HepG2 (cell line): ENCODE results near the gene NRL. TPM values are rescaled to one million over a fixed set of nuclear protein-coding genes. Genes with fewer than 3 reads are reported as not detected.

Experiments
- FOXA3 ChIP-seq: IDR thresholded peaks from 2 replicates; pipeline ENCODE4 v1.6.1; 2016; ENCODE audit warnings: missing genetic modification reagents, missing compliant biosample characterization
- HNRNPH1 ChIP-seq: fragments of 200-400 bp; formaldehyde crosslinking; optimal IDR thresholded peaks from 2 replicates; pipeline ENCODE3; 2017; ENCODE audit warnings: mild to moderate bottlenecking, low read depth, low read length
- NCOA1 ChIP-seq: sonication (generic); formaldehyde crosslinking; IDR thresholded peaks from 2 replicates; pipeline ENCODE4 v1.9.0; 2021; ENCODE audit warnings: missing genetic modification reagents
- NFYC ChIP-seq: IDR thresholded peaks from 2 replicates; pipeline ENCODE4 v1.6.1; 2016; ENCODE audit warnings: missing genetic modification reagents, missing compliant biosample characterization
- NR3C1 ChIP-seq: sonication (generic); formaldehyde crosslinking; IDR thresholded peaks from 2 replicates; pipeline ENCODE4 v1.4.0; 2020; ENCODE audit warnings: missing genetic modification reagents
- PHF8 ChIP-seq: sonication (generic); formaldehyde crosslinking; IDR thresholded peaks from 2 replicates; pipeline ENCODE4 v1.5.0; 2020; ENCODE audit warnings: missing genetic modification reagents
- RCOR2 ChIP-seq: IDR thresholded peaks from 2 replicates; pipeline ENCODE4 v1.6.1; 2016; ENCODE audit warnings: missing biosample characterization, missing genetic modification reagents
- SP2 ChIP-seq: sonication (generic); formaldehyde crosslinking; IDR thresholded peaks from 2 replicates; pipeline ENCODE4 v1.5.1; 2020; ENCODE audit warnings: mild to moderate bottlenecking, missing genetic modification reagents
- STAT6 ChIP-seq: sonication (generic); formaldehyde crosslinking; IDR thresholded peaks from 2 replicates; pipeline ENCODE4 v1.4.0; 2020; ENCODE audit warnings: missing genetic modification reagents, mild to moderate bottlenecking, borderline replicate concordance
- TFDP2 ChIP-seq: sonication (generic); formaldehyde crosslinking; IDR thresholded peaks from 2 replicates; pipeline ENCODE4 v1.4.0; 2020; ENCODE audit warnings: missing genetic modification reagents
- ZBED4 ChIP-seq: sonication (generic); formaldehyde crosslinking; IDR thresholded peaks from 2 replicates; pipeline ENCODE4 v1.4.0; 2020; ENCODE audit warnings: missing genetic modification reagents, borderline replicate concordance
- ZBTB1 ChIP-seq: sonication (generic); formaldehyde crosslinking; IDR thresholded peaks from 2 replicates; pipeline ENCODE4 v1.4.0; 2020; ENCODE audit warnings: missing genetic modification reagents, borderline replicate concordance
- ZFP36L1 ChIP-seq: sonication (generic); formaldehyde crosslinking; IDR thresholded peaks from 2 replicates; pipeline ENCODE4 v1.8.0; 2022; ENCODE audit warnings: mild to moderate bottlenecking, missing genetic modification reagents, moderate library complexity
- ZNF530 ChIP-seq: sonication (generic); formaldehyde crosslinking; IDR thresholded peaks from 2 replicates; pipeline ENCODE4 v1.5.0; 2020; ENCODE audit warnings: low read depth, mild to moderate bottlenecking, missing genetic modification reagents
- ZNF644 ChIP-seq: IDR thresholded peaks from 2 replicates; pipeline ENCODE4 v1.6.1; 2016; ENCODE audit warnings: low read depth
- ZNF704 ChIP-seq: sonication (generic); formaldehyde crosslinking; IDR thresholded peaks from 2 replicates; pipeline ENCODE4 v1.8.1; 2023; ENCODE audit warnings: mild to moderate bottlenecking, inconsistent platforms, moderate library complexity, missing genetic modification reagents, borderline replicate concordance
- ZNF776 ChIP-seq: sonication (generic); formaldehyde crosslinking; IDR thresholded peaks from 2 replicates; pipeline ENCODE4 v1.4.0; 2020; ENCODE audit warnings: mild to moderate bottlenecking, missing genetic modification reagents
- polyA plus RNA-seq, 8 experiments: library from polyadenylated mRNA; depleted of rRNA in 3 of 8; stranded (reverse) in 7 of 8; unstranded in 1 of 8; fragments of >200 nt; fragmentation: Illumina TruSeq in 4 of 8; extraction: Trizol in 4 of 8; gene quantifications; 2 replicates each; pipeline versions ENCODE4 v1.2.1 to v1.2.3, GENCODE V29; 2011 to 2016; ENCODE audit warnings: low read depth in 4 of 8, missing spikeins in 1 of 8, mixed read lengths in 1 of 8; ENCODE audit not compliant: insufficient read depth in 1 of 8
- total RNA-seq, 5 experiments: library from RNA; depleted of rRNA; stranded (reverse); fragments of >200 nt; fragmentation: Illumina TruSeq; extraction: Trizol; gene quantifications; 2 replicates each; pipeline ENCODE4 v1.2.3, GENCODE V29; 2016; ENCODE audit warnings: low read depth in 1 of 5
- TF ChIP-seq, protein P1 (sequence below): sonication (generic); formaldehyde crosslinking; IDR thresholded peaks from 2 replicates; pipeline ENCODE4 v1.5.0; 2020; ENCODE audit warnings: missing genetic modification reagents, mild to moderate bottlenecking, borderline replicate concordance

Gene NRL
- total and polyA plus RNA-seq, 2 of the 13 experiments (the other 11 are each of a cell fraction or from before 2014, with no cell fraction given), result 2.5 to 4.7 TPM

DNA sequence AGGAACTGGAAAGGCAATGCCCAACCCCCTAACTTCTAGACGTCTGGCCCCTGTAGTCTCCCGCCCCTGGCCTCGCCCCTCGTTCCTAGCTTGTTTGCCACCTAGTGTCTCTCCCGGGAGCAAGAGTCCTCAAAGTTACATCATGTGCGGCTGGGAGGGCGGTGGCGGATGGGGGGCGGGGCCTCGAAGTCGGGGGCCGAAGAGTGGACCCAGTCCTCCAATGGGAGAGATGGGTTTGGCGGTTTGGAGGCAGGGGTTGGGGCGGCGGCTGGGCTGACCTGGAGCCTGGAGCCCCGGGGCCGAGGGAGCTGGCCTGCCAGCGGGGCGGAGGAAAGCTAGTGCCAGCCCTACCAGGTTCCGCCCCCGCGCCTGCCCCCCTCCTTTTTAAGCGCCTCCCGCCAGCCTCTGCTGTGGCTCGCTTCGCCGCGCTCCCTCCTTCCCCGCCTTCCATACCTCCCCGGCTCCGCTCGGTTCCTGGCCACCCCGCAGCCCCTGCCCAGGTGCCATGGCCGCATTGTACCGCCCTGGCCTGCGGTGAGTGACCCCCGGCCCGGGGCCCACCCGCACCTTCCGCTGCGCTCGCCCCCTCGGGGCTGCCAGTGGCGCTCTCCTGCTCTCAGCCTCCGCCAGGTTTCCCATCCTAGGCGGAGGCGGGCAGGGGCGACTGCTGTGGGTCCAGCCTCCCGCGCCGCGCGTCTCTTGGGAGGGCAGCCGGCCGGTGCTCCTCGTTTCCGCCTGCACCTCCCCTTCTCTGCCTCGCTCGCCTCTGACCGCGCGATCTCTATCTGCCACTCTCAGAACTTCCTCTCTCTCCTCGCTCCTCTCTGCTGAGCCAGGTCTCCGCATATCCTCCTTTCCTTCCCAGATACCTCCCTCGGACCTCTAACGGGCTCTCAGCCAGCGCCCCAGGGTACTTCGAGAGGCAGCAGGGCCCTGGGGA is 20.6 kb downstream of the NRL start, which contains the start of gene PCK2 (continued):
- TF ChIP-seq ZNF776 (CRISPR knock-in tag) (peak; percentile 98), NCOA1 (CRISPR knock-in tag) (no peak), ZNF644 (CRISPR knock-in tag) (peak; percentile 83), NR3C1 (CRISPR knock-in tag) (peak; percentile 92), ZNF704 (peak; percentile 93), ZBED4 (CRISPR knock-in tag) (peak; percentile 86), PHF8 (CRISPR knock-in tag) (peak; percentile 96), SP2 (no peak), ZFP36L1 (CRISPR knock-in tag) (no peak), HNRNPH1 (no peak), TFDP2 (peak; percentile 91), RCOR2 (CRISPR knock-in tag) (peak; percentile 24; the same call in 1 of the 2 replicates), STAT6 (CRISPR knock-in tag) (peak; percentile 73; the same call in 1 of the 2 replicates), ZNF530 (CRISPR knock-in tag) (no peak), NFYC (CRISPR knock-in tag) (peak; percentile 79), FOXA3 (peak; percentile 76), ZBTB1 (CRISPR knock-in tag) (no peak)
- TF ChIP-seq, protein P1, sequence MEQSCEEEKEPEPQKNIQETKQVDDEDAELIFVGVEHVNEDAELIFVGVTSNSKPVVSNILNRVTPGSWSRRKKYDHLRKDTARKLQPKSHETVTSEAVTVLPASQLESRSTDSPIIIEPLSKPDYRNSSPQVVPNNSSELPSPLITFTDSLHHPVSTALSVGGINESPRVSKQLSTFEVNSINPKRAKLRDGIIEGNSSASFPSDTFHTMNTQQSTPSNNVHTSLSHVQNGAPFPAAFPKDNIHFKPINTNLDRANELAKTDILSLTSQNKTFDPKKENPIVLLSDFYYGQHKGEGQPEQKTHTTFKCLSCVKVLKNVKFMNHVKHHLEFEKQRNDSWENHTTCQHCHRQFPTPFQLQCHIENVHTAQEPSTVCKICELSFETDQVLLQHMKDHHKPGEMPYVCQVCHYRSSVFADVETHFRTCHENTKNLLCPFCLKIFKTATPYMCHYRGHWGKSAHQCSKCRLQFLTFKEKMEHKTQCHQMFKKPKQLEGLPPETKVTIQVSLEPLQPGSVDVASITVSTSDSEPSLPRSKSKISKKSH (CRISPR knock-in tag), result no peak
